Sigmoid colon (tissue), 7 donors: ENCODE measurements around the gene MYRIP. TPM values are rescaled to one million over a fixed set of nuclear protein-coding genes. Genes with fewer than 3 reads are reported as not detected.

Experiments used
- DNase-seq: peaks from one replicate; pipeline ENCODE4 v3.0.0-alpha.2; 2019
- H3K27ac ChIP-seq, 4 donors: fragments of 200-600 bp; sonication (generic); one replicate each; pipeline ENCODE4 v1.5.1; 2016 to 2019; ENCODE audit warnings: mild to moderate bottlenecking in 1 of 4
- H3K27me3 ChIP-seq, 3 donors: fragments of 200-600 bp; sonication (generic); one replicate each; pipeline ENCODE4 v1.5.1; 2019; ENCODE audit warnings: mild to moderate bottlenecking in 1 of 3
- H3K36me3 ChIP-seq, 4 donors: fragments of 200-600 bp; sonication (generic); one replicate each; pipeline ENCODE4 v1.5.1; 2016 to 2019
- H3K4me1 ChIP-seq, 4 donors: fragments of 200-600 bp; sonication (generic); one replicate each; pipeline ENCODE4 v1.5.1; 2017 to 2019
- H3K4me3 ChIP-seq, 4 donors: fragments of 200-600 bp; sonication (generic); one replicate each; pipeline ENCODE4 v1.5.1; 2017 to 2019; ENCODE audit warnings: mild to moderate bottlenecking in 2 of 4, moderate library complexity in 1 of 4
- H3K9me3 ChIP-seq, 4 donors: fragments of 200-600 bp in 3 of 4; sonication (generic) in 3 of 4; one replicate each; pipeline versions ENCODE4 v1.5.1 to v1.6.1; 2013 to 2019
- EP300 ChIP-seq, 4 donors: sonication (generic); formaldehyde crosslinking; IDR thresholded peaks; one replicate each; pipeline ENCODE4 v1.6.1; 2017; ENCODE audit warnings: antibody characterized with exemption in 4 of 4
- POLR2A ChIP-seq, 2 donors: fragments of 450-650 bp; IDR thresholded peaks; one replicate each; pipeline ENCODE4 v1.6.1; 2016; ENCODE audit warnings: antibody characterized with exemption in 2 of 2, mild to moderate bottlenecking in 2 of 2, moderate library complexity in 2 of 2
- POLR2AphosphoS5 ChIP-seq, 4 donors: sonication (generic); formaldehyde crosslinking; IDR thresholded peaks; one replicate each; pipeline ENCODE4 v1.6.1; 2017; ENCODE audit warnings: antibody characterized with exemption in 4 of 4
- WGBS, 2 donors: extraction: QIAGEN DNeasy Blood & Tissue Kit; methylation state at CpG; one replicate each; pipeline ENCODE4 v1.1.7; 2013; 5-methylcytosine and 5-hydroxymethylcytosine counted together
- intact Hi-C: fragments of 100-400 bp; cut with DNase I; formaldehyde crosslinking; loops from one replicate; pipeline ENCODE4 v1.15.1; 2023
- polyA plus RNA-seq, 3 donors: library from polyadenylated mRNA; stranded (reverse); fragments of 200-250 nt; gene quantifications; one replicate each; pipeline ENCODE4 v1.2.3, GENCODE V29; 2013
- total RNA-seq, 4 donors: library from RNA; depleted of rRNA; stranded (reverse); fragments of >200 nt; gene quantifications; one replicate each; pipeline ENCODE4 v1.1.0, GENCODE V29; 2016
- TF ChIP-seq, protein P1 (sequence below), 4 experiments: fragments of 450-650 bp in 3 of 4; fragments of 200-600 bp in 1 of 4; IDR thresholded peaks; one replicate each; pipeline ENCODE4 v1.5.1; 2016 to 2019; ENCODE audit warnings: antibody characterized with exemption in 4 of 4, mild to moderate bottlenecking in 3 of 4, moderate library complexity in 2 of 4
- donor health status: healthy with polysubstance abuse.
- donor health status: Bipolar disorder and iron deficiency.
- donor health status: healthy.

Gene MYRIP
- total and polyA plus RNA-seq, 7 donors: 2.2 to 5.5 (median 4.2) TPM

GRCh38 chr3:40042752-40043443 is 233.5 kb downstream of the MYRIP start:
- intact Hi-C loops: no loop called here
- no peak for DNase-seq
- WGBS, 2 donors: 67 to 72% methylated on average over 4 of the region's 4 CpGs
- no peaks in the 10 kb centered on the region for H3K4me1 ChIP-seq
- no peaks in the 10 kb centered on the region for H3K27me3 ChIP-seq
- TF ChIP-seq EP300 (IDR thresholded peaks at IDR 0.05) (no peak), POLR2AphosphoS5 (IDR thresholded peaks at IDR 0.05) (no peak), POLR2A (IDR thresholded peaks at IDR 0.05) (no peak)
- TF ChIP-seq, protein P1, sequence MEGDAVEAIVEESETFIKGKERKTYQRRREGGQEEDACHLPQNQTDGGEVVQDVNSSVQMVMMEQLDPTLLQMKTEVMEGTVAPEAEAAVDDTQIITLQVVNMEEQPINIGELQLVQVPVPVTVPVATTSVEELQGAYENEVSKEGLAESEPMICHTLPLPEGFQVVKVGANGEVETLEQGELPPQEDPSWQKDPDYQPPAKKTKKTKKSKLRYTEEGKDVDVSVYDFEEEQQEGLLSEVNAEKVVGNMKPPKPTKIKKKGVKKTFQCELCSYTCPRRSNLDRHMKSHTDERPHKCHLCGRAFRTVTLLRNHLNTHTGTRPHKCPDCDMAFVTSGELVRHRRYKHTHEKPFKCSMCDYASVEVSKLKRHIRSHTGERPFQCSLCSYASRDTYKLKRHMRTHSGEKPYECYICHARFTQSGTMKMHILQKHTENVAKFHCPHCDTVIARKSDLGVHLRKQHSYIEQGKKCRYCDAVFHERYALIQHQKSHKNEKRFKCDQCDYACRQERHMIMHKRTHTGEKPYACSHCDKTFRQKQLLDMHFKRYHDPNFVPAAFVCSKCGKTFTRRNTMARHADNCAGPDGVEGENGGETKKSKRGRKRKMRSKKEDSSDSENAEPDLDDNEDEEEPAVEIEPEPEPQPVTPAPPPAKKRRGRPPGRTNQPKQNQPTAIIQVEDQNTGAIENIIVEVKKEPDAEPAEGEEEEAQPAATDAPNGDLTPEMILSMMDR (IDR thresholded peaks at IDR 0.05): no peak
- no peak overlapping the region for H3K27ac ChIP-seq
- H3K36me3 ChIP-seq: no peaks in the 10 kb centered on the region
- no peak overlapping the region for H3K4me3 ChIP-seq
- no peaks in the 10 kb centered on the region for H3K9me3 ChIP-seq

GRCh38 chr3:40043444-40043755 is 234.0 kb downstream of the MYRIP start:
- no peaks in the 10 kb centered on the region for H3K4me1 ChIP-seq
- H3K27ac ChIP-seq: no peak overlapping the region
- no peaks in the 10 kb centered on the region for H3K9me3 ChIP-seq
- no peak overlapping the region for H3K4me3 ChIP-seq
- 25 to 44% methylated on average over 1 of the region's 1 CpG for WGBS, 2 donors
- TF ChIP-seq POLR2A (IDR thresholded peaks at IDR 0.05) (no peak), POLR2AphosphoS5 (IDR thresholded peaks at IDR 0.05) (no peak), EP300 (IDR thresholded peaks at IDR 0.05) (no peak)
- TF ChIP-seq, protein P1 (IDR thresholded peaks at IDR 0.05): no peak
- no peak for DNase-seq
- H3K36me3 ChIP-seq: no peaks in the 10 kb centered on the region
- intact Hi-C loops: no loop called here
- no peaks in the 10 kb centered on the region for H3K27me3 ChIP-seq

GRCh38 chr3:40044487-40044886 is 235.1 kb downstream of the MYRIP start:
- Histone ChIP-seq H3K27me3 (no peaks in the 10 kb centered on the region), H3K27ac (no peak overlapping the region), H3K36me3 (no peaks in the 10 kb centered on the region), H3K4me3 (no peak overlapping the region), H3K9me3 (no peaks in the 10 kb centered on the region), H3K4me1 (no peaks in the 10 kb centered on the region)
- TF ChIP-seq, protein P1 (IDR thresholded peaks at IDR 0.05): no peak
- intact Hi-C loops: no loop called here
- WGBS, 2 donors: 93 to 96% methylated on average over 5 of the region's 5 CpGs
- no peak for DNase-seq

DNA sequence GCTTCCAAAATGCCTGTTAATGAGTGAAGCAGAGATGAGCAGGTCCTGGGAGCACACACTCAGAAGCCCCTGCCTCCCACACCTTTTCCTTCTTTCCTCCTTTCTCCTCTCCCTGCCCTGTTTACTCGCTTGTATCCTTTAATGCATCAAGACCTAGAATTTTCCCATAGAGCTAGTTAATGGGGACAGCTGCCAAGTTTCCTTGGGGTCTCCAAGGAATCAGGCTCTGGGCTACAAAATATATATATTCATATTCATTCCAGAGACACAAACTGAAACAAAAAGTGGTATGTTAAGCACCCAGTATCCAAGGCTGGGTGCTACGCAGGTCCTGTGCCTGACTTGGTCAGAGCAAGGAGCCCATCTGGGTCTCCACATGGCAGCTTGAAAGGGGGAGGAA is 235.6 kb downstream of the MYRIP start:
- H3K27me3 ChIP-seq: no peaks in the 10 kb centered on the region
- no peak for DNase-seq
- H3K36me3 ChIP-seq: no peaks in the 10 kb centered on the region
- H3K4me3 ChIP-seq: no peak overlapping the region
- intact Hi-C loops: no loop called here
- H3K4me1 ChIP-seq: no peaks in the 10 kb centered on the region
- H3K27ac ChIP-seq: no peak overlapping the region
- WGBS, 2 donors: 84 to 95% methylated on average over 2 of the region's 2 CpGs
- TF ChIP-seq, protein P1 (IDR thresholded peaks at IDR 0.05): no peak
- no peak for TF ChIP-seq POLR2AphosphoS5 (IDR thresholded peaks at IDR 0.05)
- no peak for TF ChIP-seq EP300 (IDR thresholded peaks at IDR 0.05)
- TF ChIP-seq POLR2A (IDR thresholded peaks at IDR 0.05): no peak
- H3K9me3 ChIP-seq: no peaks in the 10 kb centered on the region

DNA sequence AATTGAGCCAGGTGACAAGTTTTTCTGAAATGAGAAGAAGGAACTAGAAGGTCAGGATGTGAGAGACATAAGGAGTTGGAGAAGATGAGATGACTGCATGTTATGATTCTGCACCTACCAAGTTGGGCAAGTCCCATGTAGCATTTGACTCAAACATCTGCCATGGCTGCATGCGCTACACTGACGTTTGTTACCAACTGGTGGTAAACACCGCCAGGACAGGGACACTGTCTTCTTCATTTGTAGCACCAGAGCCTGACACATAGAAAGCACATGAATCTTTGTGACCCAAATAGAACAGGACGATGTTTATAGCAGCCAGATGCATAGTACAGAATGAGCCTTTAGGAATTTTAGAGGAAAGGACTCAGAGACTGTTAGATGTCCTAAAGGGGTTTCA is 236.7 kb downstream of the MYRIP start:
- 92 to 95% methylated on average over 4 of the region's 4 CpGs for WGBS, 2 donors
- no peaks in the 10 kb centered on the region for H3K27me3 ChIP-seq
- H3K9me3 ChIP-seq: no peaks in the 10 kb centered on the region
- H3K27ac ChIP-seq: no peak overlapping the region
- no peak for DNase-seq
- no peak overlapping the region for H3K4me3 ChIP-seq
- intact Hi-C loops: no loop called here
- no peaks in the 10 kb centered on the region for H3K36me3 ChIP-seq
- TF ChIP-seq EP300 (IDR thresholded peaks at IDR 0.05): no peak
- TF ChIP-seq POLR2AphosphoS5 (IDR thresholded peaks at IDR 0.05): no peak
- TF ChIP-seq, protein P1 (IDR thresholded peaks at IDR 0.05): no peak
- no peak for TF ChIP-seq POLR2A (IDR thresholded peaks at IDR 0.05)
- H3K4me1 ChIP-seq: no peaks in the 10 kb centered on the region
